Loucy (cell line): ENCODE data around the gene MAD1L1.
"Not testable (repeated sequence)": the region's sequence is repeated elsewhere in the genome, so short reads cannot be mapped to it uniquely, and the experiment has no call there.

Experiments used
- H2AFZ ChIP-seq: fragments of 200-600 bp; sonication (generic); 2 replicates; pipeline ENCODE4 v1.6.0; 2016; ENCODE audit warnings: antibody characterized with exemption, mild to moderate bottlenecking, low read length, moderate library complexity
- H3F3A ChIP-seq: fragments of 200-600 bp; 2 replicates; pipeline ENCODE4 v1.6.0; 2016; ENCODE audit warnings: antibody characterized with exemption, low read depth, mild to moderate bottlenecking
- H3K27me3 ChIP-seq: fragments of 200-600 bp; sonication (generic); 2 replicates; pipeline ENCODE4 v1.6.1; 2014; ENCODE audit warnings: low read length, mild to moderate bottlenecking; ENCODE audit not compliant: insufficient read depth, poor library complexity, severe bottlenecking
- H3K36me3 ChIP-seq: fragments of 200-600 bp; sonication (generic); 2 replicates; pipeline ENCODE4 v1.6.1; 2016; ENCODE audit warnings: low read length; ENCODE audit not compliant: insufficient read depth
- H3K4me1 ChIP-seq: fragments of 200-600 bp; sonication (generic); 2 replicates; pipeline ENCODE4 v1.5.1; 2014; ENCODE audit warnings: low read length, mild to moderate bottlenecking; ENCODE audit not compliant: insufficient read depth, poor library complexity, severe bottlenecking
- H3K4me2 ChIP-seq: fragments of 200-600 bp; sonication (generic); 2 replicates; pipeline ENCODE4 v1.6.0; 2014; ENCODE audit warnings: antibody characterized with exemption, low read length, low read depth, mild to moderate bottlenecking; ENCODE audit not compliant: poor library complexity, severe bottlenecking
- H3K4me3 ChIP-seq: fragments of 200-600 bp; sonication (generic); 2 replicates; pipeline ENCODE4 v1.5.1; 2014; ENCODE audit warnings: low read length, mild to moderate bottlenecking, mixed read lengths; ENCODE audit not compliant: poor library complexity, severe bottlenecking
- H3K79me2 ChIP-seq: fragments of 200-600 bp; sonication (generic); 2 replicates; pipeline ENCODE4 v1.6.1; 2014; ENCODE audit warnings: low read length; ENCODE audit not compliant: insufficient read depth
- H3K9ac ChIP-seq: fragments of 200-600 bp; sonication (generic); 2 replicates; pipeline ENCODE4 v1.6.0; 2014; ENCODE audit warnings: mild to moderate bottlenecking, low read depth, low read length, moderate library complexity; ENCODE audit not compliant: poor library complexity, severe bottlenecking
- H3K9me2 ChIP-seq: fragments of 200-600 bp; sonication (generic); replicated peaks from 2 replicates; pipeline ENCODE4 v1.6.1; 2016; ENCODE audit warnings: low read depth, low read length, mixed read lengths
- H3K9me3 ChIP-seq: fragments of 200-600 bp; sonication (generic); 2 replicates; pipeline ENCODE4 v1.6.1; 2014; ENCODE audit warnings: mild to moderate bottlenecking, antibody characterized with exemption, low read length, low read depth; ENCODE audit not compliant: insufficient read depth
- H4K20me1 ChIP-seq: fragments of 200-600 bp; sonication (generic); 2 replicates; pipeline ENCODE4 v1.6.0; 2014; ENCODE audit warnings: antibody characterized with exemption, low read length, mild to moderate bottlenecking; ENCODE audit not compliant: insufficient read depth, poor library complexity, severe bottlenecking
- CTCF ChIP-seq: fragments of 200-600 bp; sonication (generic); conservative IDR thresholded peaks from 2 replicates; pipeline ENCODE4 v1.5.1; 2014; ENCODE audit warnings: mild to moderate bottlenecking, antibody characterized with exemption, low read length
- EZH2phosphoT487 ChIP-seq: fragments of 200-600 bp; IDR thresholded peaks from 2 replicates; pipeline ENCODE4 v1.6.1; 2018; ENCODE audit warnings: antibody characterized with exemption, mild to moderate bottlenecking, moderate library complexity, borderline replicate concordance

MAD1L1 gene

GRCh38 chr7:1996816-1997215 is 235.9 kb downstream of the MAD1L1 start:
- H4K20me1 ChIP-seq, result no peaks in the 10 kb centered on the region
- no peaks in the 10 kb centered on the region for H3K9me3 ChIP-seq
- H3F3A ChIP-seq, result no peaks in the 10 kb centered on the region
- TF ChIP-seq EZH2phosphoT487 (no peak), CTCF (no peak)
- H3K4me3 ChIP-seq, result no peak overlapping the region
- no peaks in the 10 kb centered on the region; the same call in 1 of the 2 replicates for H3K36me3 ChIP-seq
- no peaks in the 10 kb centered on the region for H3K4me1 ChIP-seq
- H3K27me3 ChIP-seq, result no peaks in the 10 kb centered on the region
- no peak overlapping the region for H3K4me2 ChIP-seq
- no peaks in the 10 kb centered on the region for H3K79me2 ChIP-seq
- no peak overlapping the region for H2AFZ ChIP-seq
- H3K9ac ChIP-seq, result no peak overlapping the region
- no peaks in the 10 kb centered on the region for H3K9me2 ChIP-seq

- not testable (repeated sequence) for H2AFZ ChIP-seq, H3K9ac ChIP-seq, H3K9me2 ChIP-seq, H3K4me2 ChIP-seq, H4K20me1 ChIP-seq, H3K4me1 ChIP-seq, H3K9me3 ChIP-seq, H3K4me3 ChIP-seq, H3K79me2 ChIP-seq, H3K27me3 ChIP-seq, H3F3A ChIP-seq, H3K36me3 ChIP-seq
These were observed 236.8 kb downstream of the MAD1L1 start for GRCh38 chr7:1995911-1996420.

GRCh38 chr7:1995426-1995825 is 237.3 kb downstream of the MAD1L1 start:
- H3K9ac ChIP-seq, result no peak overlapping the region
- H3K4me2 ChIP-seq, result no peak overlapping the region
- no peaks in the 10 kb centered on the region for H3F3A ChIP-seq
- no peaks in the 10 kb centered on the region for H3K4me1 ChIP-seq
- H3K9me2 ChIP-seq, result no peaks in the 10 kb centered on the region
- no peak overlapping the region for H3K4me3 ChIP-seq
- H3K9me3 ChIP-seq, result no peaks in the 10 kb centered on the region
- H4K20me1 ChIP-seq, result no peaks in the 10 kb centered on the region
- no peaks in the 10 kb centered on the region; the same call in 1 of the 2 replicates for H3K36me3 ChIP-seq
- H3K79me2 ChIP-seq, result no peaks in the 10 kb centered on the region
- no peak overlapping the region for H2AFZ ChIP-seq
- TF ChIP-seq CTCF (no peak), EZH2phosphoT487 (no peak)
- H3K27me3 ChIP-seq, result no peaks in the 10 kb centered on the region

- H3K4me2 ChIP-seq, result no peak overlapping the region
- TF ChIP-seq CTCF, result no peak
- no peak for TF ChIP-seq EZH2phosphoT487
- no peaks in the 10 kb centered on the region for H3K27me3 ChIP-seq
- no peaks in the 10 kb centered on the region for H3K79me2 ChIP-seq
- H3K9ac ChIP-seq, result no peak overlapping the region
- no peaks in the 10 kb centered on the region for H3K4me1 ChIP-seq
- no peak overlapping the region for H2AFZ ChIP-seq
- H3K9me3 ChIP-seq, result no peaks in the 10 kb centered on the region
- no peak overlapping the region for H3K4me3 ChIP-seq
- H3F3A ChIP-seq, result no peaks in the 10 kb centered on the region
- no peaks in the 10 kb centered on the region for H3K9me2 ChIP-seq
- H3K36me3 ChIP-seq, result no peaks in the 10 kb centered on the region; the same call in 1 of the 2 replicates
- H4K20me1 ChIP-seq, result no peaks in the 10 kb centered on the region
These were observed 237.8 kb downstream of the MAD1L1 start for GRCh38 chr7:1994931-1995330.
